GM12892 (cell line): Measurements from ENCODE around the gene C6orf118.

Source experiments
- POLR2A ChIP-seq: IDR thresholded peaks from 2 replicates; pipeline ENCODE4 v1.6.1; 2011; ENCODE audit warnings: low read depth, low read length, control low read depth
- POLR2AphosphoS5 ChIP-seq: IDR thresholded peaks from 2 replicates; pipeline ENCODE4 v1.6.1; 2011; ENCODE audit warnings: low read depth, low read length, control low read depth
- TAF1 ChIP-seq: IDR thresholded peaks from 2 replicates; pipeline ENCODE4 v1.6.1; 2011; ENCODE audit warnings: low read depth, mild to moderate bottlenecking, control low read depth, low read length, borderline replicate concordance

DNA sequence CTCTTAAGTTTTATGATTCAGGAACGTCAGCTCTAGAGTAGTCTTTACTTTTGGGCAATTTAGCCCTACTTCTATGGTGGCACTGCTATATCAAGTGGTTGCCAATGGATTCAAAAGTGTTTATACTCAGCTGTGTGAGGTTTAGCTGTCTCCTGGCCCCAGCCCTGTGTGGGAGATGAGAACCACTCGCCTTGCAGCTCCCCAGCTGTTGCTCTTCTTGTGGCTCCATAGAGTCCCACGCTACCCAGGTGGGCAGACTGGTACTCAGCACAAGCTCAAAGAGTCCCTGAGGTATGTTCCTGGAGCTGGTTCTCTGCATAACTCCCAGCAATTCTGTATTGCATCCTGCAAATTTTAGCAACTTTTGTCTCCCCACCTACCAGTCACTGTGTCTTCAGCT is 59.6 kb downstream of the C6orf118 start:
- TF ChIP-seq POLR2AphosphoS5: no peak
- no peak for TF ChIP-seq POLR2A
- TF ChIP-seq TAF1: no peak
